COLO829 (cell line): ENCODE results near the gene EIF2S1.
"Not testable (repeated sequence)": the region's sequence is repeated elsewhere in the genome, so short reads cannot be mapped to it uniquely, and the experiment has no call there.

Experiments
- DNase-seq: peaks from one replicate; pipeline ENCODE4 v3.0.0; 2012; ENCODE audit warnings: low spot score

The EIF2S1 gene

GRCh38 chr14:67359775-67360469 is at the start of gene EIF2S1, which contains the start of gene ATP6V1D:
Gene EIF2S1 (plus strand): TSS chr14:67360328. CDS start chr14:67364768, 4,440 bp downstream.
Gene ATP6V1D (minus strand): TSS chr14:67359804. CDS start chr14:67359698, 106 bp downstream.
- peak; percentile 99 for DNase-seq

- DNase-seq, result no peak
These were observed 48.3 kb upstream of the EIF2S1 start for GRCh38 chr14:67311868-67312267.

DNA sequence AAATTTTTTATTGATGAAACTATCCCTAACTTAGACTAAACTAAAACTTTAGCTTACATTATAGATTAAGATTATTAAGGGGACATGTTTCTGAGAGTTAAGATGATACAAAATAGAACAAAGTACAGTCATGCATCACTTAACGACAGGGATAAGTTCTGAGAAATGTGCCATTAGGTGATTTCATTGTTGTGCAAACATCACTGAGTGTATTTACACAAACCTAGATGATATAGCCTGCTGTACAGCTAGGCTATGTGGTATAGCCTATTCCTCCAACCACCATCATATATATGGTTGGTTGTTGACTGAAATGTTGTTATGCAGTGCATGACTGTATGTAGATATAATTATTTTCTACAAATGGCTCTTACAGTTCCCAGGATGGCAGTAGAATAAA is 47.0 kb upstream of the EIF2S1 start:
- DNase-seq, result no peak

GRCh38 chr14:67317822-67318221 is 42.3 kb upstream of the EIF2S1 start:
- no peak for DNase-seq

GRCh38 chr14:67319142-67319541 is 41.0 kb upstream of the EIF2S1 start:
- DNase-seq, result no peak

DNA sequence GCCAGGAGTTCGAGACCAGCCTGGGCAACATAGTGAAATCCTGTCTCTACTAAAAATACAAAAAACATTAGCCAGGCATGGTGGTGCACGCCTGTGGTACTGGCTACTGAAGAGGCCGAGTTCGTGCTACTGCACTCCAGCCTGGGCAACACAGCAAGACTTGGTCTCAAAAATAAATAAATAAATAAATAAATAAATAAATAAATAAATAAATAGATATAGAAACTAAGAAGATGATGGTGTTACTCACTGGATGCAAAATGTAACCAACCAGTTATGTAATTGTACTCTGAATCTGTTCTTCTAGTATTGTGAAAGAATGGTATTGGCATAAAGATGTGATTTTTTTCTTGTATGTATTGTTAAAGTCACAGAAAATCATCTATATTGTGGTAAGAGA is 30.5 kb upstream of the EIF2S1 start:
- DNase-seq, result not testable (repeated sequence)

- peak; percentile 94 for DNase-seq
These were observed 28.6 kb upstream of the EIF2S1 start for GRCh38 chr14:67331368-67332125.

- DNase-seq, result peak; percentile 45
These were observed 27.7 kb upstream of the EIF2S1 start for GRCh38 chr14:67332468-67332867.

GRCh38 chr14:67335781-67336180 is 24.3 kb upstream of the EIF2S1 start:
- DNase-seq, result no peak

DNA sequence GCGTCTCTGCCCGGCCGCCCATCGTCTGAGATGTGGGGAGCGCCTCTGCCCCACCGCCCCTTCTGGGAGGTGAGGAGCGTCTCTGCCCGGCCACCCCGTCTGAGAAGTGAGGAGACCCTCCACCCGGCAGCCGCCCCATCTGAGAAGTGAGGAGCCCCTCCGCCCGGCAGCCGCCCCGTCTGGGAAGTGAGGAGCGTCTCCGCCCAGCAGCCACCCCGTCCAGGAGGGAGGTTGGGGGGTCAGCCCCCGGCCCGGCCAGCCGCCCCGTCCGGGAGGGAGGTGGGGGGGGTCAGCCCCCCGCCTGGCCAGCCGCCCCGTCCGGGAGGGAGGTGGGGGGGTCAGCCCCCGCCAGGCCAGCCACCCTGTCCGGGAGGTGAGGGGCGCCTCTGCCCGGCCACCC is 18.9 kb upstream of the EIF2S1 start:
- not testable (repeated sequence) for DNase-seq

DNA sequence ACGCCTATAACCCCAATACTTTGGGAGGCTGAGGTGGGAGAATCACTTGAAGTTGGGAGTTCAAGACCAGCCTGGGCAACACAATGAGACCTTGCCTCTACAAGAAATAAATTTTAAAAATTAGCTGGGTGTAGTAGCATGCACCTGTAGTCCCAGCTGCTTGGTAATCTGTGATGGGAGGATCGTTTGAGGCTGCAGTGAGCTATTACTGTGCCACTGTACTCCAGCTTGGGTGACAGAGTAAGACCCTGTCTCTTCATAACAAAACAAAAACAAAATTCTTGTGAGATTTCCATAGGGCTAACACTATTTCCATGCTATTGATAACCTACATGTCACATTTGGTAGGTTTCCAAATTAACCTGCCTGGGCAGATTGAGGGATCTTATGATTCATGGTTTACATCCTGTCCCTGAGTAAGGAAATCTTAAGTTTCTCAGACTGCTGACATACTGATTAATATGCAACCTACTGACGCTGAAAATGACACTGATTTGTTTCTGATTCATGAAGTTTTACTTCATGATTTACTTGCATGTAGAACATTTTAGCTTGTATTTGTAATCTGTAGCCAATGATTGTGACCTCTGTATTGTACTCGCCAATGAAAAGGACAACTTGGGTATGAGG is 16.4 kb upstream of the EIF2S1 start:
- DNase-seq, result no peak

DNA sequence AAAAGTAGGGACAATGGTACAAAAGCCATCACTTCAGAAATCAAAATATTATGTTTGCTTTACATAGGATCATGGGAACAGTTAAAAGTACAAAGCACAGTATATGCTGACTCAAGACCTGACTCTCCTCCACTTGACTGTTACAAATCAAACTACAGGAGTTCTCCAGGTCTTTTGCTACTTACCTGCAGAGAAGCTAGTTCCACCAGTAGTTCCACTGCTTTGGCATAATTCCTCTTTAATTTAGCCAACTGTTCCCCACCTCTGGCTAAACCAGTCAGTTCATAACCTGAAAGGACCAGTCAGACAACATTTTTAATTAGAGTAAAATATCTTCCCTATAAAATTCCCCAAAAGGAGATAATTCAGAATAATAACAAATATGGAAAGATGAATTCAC is 14.5 kb upstream of the EIF2S1 start:
- DNase-seq, result no peak

DNA sequence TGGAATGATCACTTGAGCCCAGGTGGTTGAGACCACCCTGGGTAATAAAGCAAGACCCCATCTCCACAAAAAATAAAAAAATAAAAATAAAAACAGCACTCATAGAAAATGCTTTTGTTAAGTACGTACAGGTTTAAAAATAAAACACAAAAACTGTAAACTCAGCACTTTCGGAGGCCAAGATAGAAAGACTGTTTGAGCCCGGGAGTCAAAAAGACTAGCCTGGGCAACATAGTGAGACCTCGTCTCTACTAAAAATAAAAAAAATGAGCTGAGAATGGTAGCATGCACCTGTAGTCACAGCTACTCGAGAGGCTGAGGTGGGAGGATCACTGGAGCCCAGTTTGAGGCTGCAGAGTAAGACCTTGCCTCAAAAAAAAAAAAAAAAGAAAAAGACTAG is 8.1 kb upstream of the EIF2S1 start:
- no peak for DNase-seq

GRCh38 chr14:67357186-67357968 is 2.8 kb upstream of the EIF2S1 start:
- no peak for DNase-seq

DNA sequence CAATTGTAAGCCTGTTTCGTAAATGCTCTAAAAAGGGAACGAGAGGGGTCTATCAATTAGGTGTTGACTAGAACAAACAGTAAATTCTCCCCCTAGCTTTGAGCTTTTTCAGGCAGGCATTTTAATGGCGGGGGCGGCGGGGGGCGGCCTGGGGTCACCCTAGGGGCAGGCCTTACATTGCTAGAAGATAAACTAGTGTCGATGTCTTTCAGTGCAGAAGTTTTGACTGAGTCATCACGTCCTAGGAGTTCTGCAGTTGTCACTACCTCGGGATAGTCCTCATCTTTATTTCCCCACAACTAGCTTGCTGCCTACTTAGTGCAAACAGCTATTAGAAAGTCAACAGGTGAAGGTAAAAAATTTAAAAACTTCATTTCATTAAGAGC is 2.2 kb upstream of the EIF2S1 start:
- DNase-seq, result no peak

GRCh38 chr14:67358924-67359774 is 979 bp upstream of the EIF2S1 start:
- no peak for DNase-seq

DNA sequence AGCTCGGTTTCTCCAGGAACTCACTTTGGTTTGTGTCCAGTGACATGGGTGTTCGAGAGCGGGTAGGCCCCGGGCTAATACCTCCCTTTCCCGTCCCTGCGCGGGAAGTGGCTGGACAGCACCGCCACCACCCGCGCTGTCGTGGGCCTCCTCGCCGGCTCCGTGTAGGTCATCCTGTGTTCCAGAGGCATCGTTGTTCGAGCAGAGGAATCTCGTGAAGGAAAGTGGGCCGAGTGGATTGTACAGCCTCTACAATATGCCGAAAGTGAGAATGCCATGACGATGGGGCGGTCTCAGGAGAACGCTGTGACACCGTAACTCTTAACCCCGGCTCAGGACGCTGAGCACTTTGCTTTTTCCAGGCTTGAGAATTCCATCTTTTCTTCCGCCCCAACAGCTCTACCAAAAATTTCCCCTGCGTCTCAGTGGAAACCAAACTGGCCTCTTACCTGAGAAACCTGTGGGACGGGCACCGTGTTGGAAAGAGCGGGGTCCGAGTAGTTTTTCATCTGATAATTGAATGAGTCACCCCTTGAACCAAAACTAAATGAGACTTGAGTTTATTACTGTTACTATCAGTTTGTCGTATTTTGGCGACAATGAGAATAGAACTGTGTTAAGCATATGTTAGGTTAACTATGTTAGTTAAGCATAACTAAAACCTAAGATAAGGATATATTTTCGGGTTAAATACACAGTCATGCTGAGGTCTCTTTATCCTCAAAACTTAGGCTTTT is 510 bp downstream of the EIF2S1 start:
- no peak for DNase-seq

GRCh38 chr14:67365476-67365875 is 5.3 kb downstream of the EIF2S1 start:
- no peak for DNase-seq

GRCh38 chr14:67370830-67371229 is 10.7 kb downstream of the EIF2S1 start:
- no peak for DNase-seq
